Activated CD8-positive, alpha-beta T cell treated with anti-CD3 and anti-CD28 coated beads for 36 hours (primary cell): ENCODE results near the gene MCMBP. TPM values are rescaled to one million over a fixed set of nuclear protein-coding genes. Genes with fewer than 3 reads are reported as not detected.
"Not testable (repeated sequence)": the region's sequence is repeated elsewhere in the genome, so short reads cannot be mapped to it uniquely, and the experiment has no call there.

Experiments
- ATAC-seq: fragments of 200-7000 bp; cut with Tn5 transposase; one replicate; pipeline ENCODE4 v1.10.0; 2021; ENCODE audit warnings: mild to moderate bottlenecking, moderate library complexity
- CTCF ChIA-PET: fragments of 350-600 bp; sonication (Branson Sonifier 250); formaldehyde crosslinking; loops from one replicate; lab custom pipeline; 2021; ENCODE audit warnings: antibody characterized with exemption; lab: Charles Lee
- POLR2A ChIA-PET: fragments of 350-600 bp; sonication (Branson Sonifier 250); formaldehyde crosslinking; loops from one replicate; lab custom pipeline; 2021; ENCODE audit warnings: antibody characterized with exemption; lab: Charles Lee
- DNase-seq: peaks from one replicate; pipeline ENCODE4 v3.0.0-alpha.2; 2020
- H3K27ac Mint-ChIP-seq: one replicate; pipeline ENCODE4 v1.8.0; 2021; ENCODE audit warnings: mild to moderate bottlenecking, mixed read lengths
- H3K27me3 Mint-ChIP-seq: one replicate; pipeline ENCODE4 v1.8.0; 2021; ENCODE audit warnings: mixed read lengths
- H3K36me3 Mint-ChIP-seq: one replicate; pipeline ENCODE4 v1.8.0; 2021; ENCODE audit warnings: low read depth, mixed read lengths
- H3K4me1 Mint-ChIP-seq: one replicate; pipeline ENCODE4 v1.8.0; 2021; ENCODE audit warnings: low read depth, mixed read lengths
- H3K4me3 Mint-ChIP-seq: one replicate; pipeline ENCODE4 v1.8.0; 2021; ENCODE audit warnings: mild to moderate bottlenecking, moderate library complexity, mixed read lengths
- H3K9me3 Mint-ChIP-seq: one replicate; pipeline ENCODE4 v1.8.0; 2021; ENCODE audit warnings: mixed read lengths
- CTCF ChIP-seq: fragments of 200-600 bp; IDR thresholded peaks from one replicate; pipeline ENCODE4 v1.8.0; 2022; ENCODE audit warnings: antibody characterized with exemption, mild to moderate bottlenecking
- intact Hi-C: fragments of 100-400 bp; cut with micrococcal nuclease; formaldehyde crosslinking; loops from one replicate; pipeline ENCODE4 v1.10.0; 2022
- total RNA-seq, 2 experiments: library from RNA; stranded (reverse); gene quantifications; one replicate each; pipeline ENCODE4 v1.2.3, GENCODE V29; 2021

Gene MCMBP
- total RNA-seq, 2 experiments from 2014 or later = 86.2 to 90.5 TPM

GRCh38 chr10:119896061-119896655 is 23.5 kb upstream of the MCMBP start:
- H3K27ac Mint-ChIP-seq = peak overlapping the region; percentile 50
- peaks cover 57% of the 10 kb centered on the region for H3K4me1 Mint-ChIP-seq
- ChIA-PET POLR2A (interaction anchor here (1.1 to 3.0 kb wide), 2 partner anchors 12 to 23 kb away, joined by 3 to 12 read pairs; partner anchors contain the start of gene MCMBP), CTCF (interaction anchor here (0.6 to 1.6 kb wide), 3 partner anchors 9 to 37 kb away, joined by 3 to 5 read pairs (median 4); no protein-coding TSS in a partner anchor)
- no peaks in the 10 kb centered on the region for H3K27me3 Mint-ChIP-seq
- H3K9me3 Mint-ChIP-seq = no peaks in the 10 kb centered on the region
- H3K36me3 Mint-ChIP-seq = peaks cover 29% of the 10 kb centered on the region
- H3K4me3 Mint-ChIP-seq = no peak overlapping the region
- DNase-seq (no peak), ATAC-seq (no peak)
- no peak for TF ChIP-seq CTCF
- intact Hi-C loops = no loop called here

- Mint-ChIP-seq H3K27me3 (no peaks in the 10 kb centered on the region), H3K4me3 (peak overlapping the region; percentile 88), H3K9me3 (peaks cover 8% of the 10 kb centered on the region), H3K4me1 (peaks cover 49% of the 10 kb centered on the region), H3K27ac (peak overlapping the region; percentile 62), H3K36me3 (peaks cover 22% of the 10 kb centered on the region)
- no peak for TF ChIP-seq CTCF
- DNase-seq (no peak), ATAC-seq (no peak)
- ChIA-PET POLR2A (interaction anchor here (0.6 to 1.1 kb wide), 2 partner anchors 21 to 22 kb away, joined by 6 to 7 read pairs; partner anchors contain the start of gene MCMBP), CTCF (interaction anchor here (1.1 to 3.1 kb wide), 3 partner anchors 21 to 144 kb away, joined by 3 to 16 read pairs (median 7); partner anchors contain the start of gene MCMBP)
- intact Hi-C loops = loop anchor here (2.0 kb wide), 1 partner anchor 21 kb away; the partner anchor contains the start of gene MCMBP
These were observed 21.3 kb upstream of the MCMBP start for GRCh38 chr10:119893845-119894427.

GRCh38 chr10:119893074-119893473 is 20.4 kb upstream of the MCMBP start:
- ChIA-PET CTCF (interaction anchor here (1.3 to 3.1 kb wide), 3 partner anchors 20 to 142 kb away, joined by 6 to 16 read pairs (median 7); partner anchors contain the start of gene MCMBP), POLR2A (interaction anchor here (0.8 to 4.7 kb wide), 4 partner anchors 9 to 24 kb away, joined by 3 to 38 read pairs (median 4); partner anchors contain the start of gene MCMBP)
- no peak for DNase-seq
- H3K27ac Mint-ChIP-seq = peak overlapping the region; percentile 94
- intact Hi-C loops = loop anchor here (2.0 kb wide), 1 partner anchor 20 kb away; the partner anchor contains the start of gene MCMBP
- peaks cover 43% of the 10 kb centered on the region for H3K4me1 Mint-ChIP-seq
- peaks cover 13% of the 10 kb centered on the region for H3K36me3 Mint-ChIP-seq
- peak overlapping the region; percentile 88 for H3K4me3 Mint-ChIP-seq
- H3K27me3 Mint-ChIP-seq = no peaks in the 10 kb centered on the region
- no peak for TF ChIP-seq CTCF
- ATAC-seq = no peak
- H3K9me3 Mint-ChIP-seq = peaks cover 8% of the 10 kb centered on the region

- no peaks in the 10 kb centered on the region for H3K27me3 Mint-ChIP-seq
- intact Hi-C loops = loop anchor here (2.0 kb wide), 1 partner anchor 20 kb away; the partner anchor contains the start of gene MCMBP
- DNase-seq (peak; percentile 96), ATAC-seq (peak; percentile 99)
- H3K4me1 Mint-ChIP-seq = peaks cover 41% of the 10 kb centered on the region
- no peak for TF ChIP-seq CTCF
- peak within 1 kb of the TSS; percentile 94 for H3K27ac Mint-ChIP-seq
- peak within 1 kb of the TSS; percentile 88 for H3K4me3 Mint-ChIP-seq
- ChIA-PET POLR2A (interaction anchor here (0.8 to 4.7 kb wide), 4 partner anchors 9 to 23 kb away, joined by 3 to 38 read pairs (median 4); partner anchors contain the start of gene MCMBP), CTCF (interaction anchor here (0.8 to 3.1 kb wide), 5 partner anchors 9 to 205 kb away, joined by 3 to 16 read pairs (median 6); partner anchors contain the start of gene MCMBP)
- peaks cover 8% of the 10 kb centered on the region for H3K9me3 Mint-ChIP-seq
- peaks cover 12% of the 10 kb centered on the region for H3K36me3 Mint-ChIP-seq
These were observed 19.8 kb upstream of the MCMBP start, which contains the start of gene SEC23IP for GRCh38 chr10:119892188-119893065. TSS of gene SEC23IP (plus strand) at chr10:119892730. CDS start at chr10:119892783, 53 bp downstream.

GRCh38 chr10:119891849-119892187 is 19.2 kb upstream of the MCMBP start:
- not testable (repeated sequence) for H3K27me3 Mint-ChIP-seq, DNase-seq, ATAC-seq, H3K9me3 Mint-ChIP-seq
- H3K4me1 Mint-ChIP-seq = peaks cover 35% of the 10 kb centered on the region
- H3K27ac Mint-ChIP-seq = peak overlapping the region; percentile 94
- intact Hi-C loops = loop anchor here (2.0 kb wide), 1 partner anchor 19 kb away; the partner anchor contains the start of gene MCMBP
- CTCF ChIA-PET = interaction anchor here (0.8 to 3.1 kb wide), 5 partner anchors 8 to 205 kb away, joined by 3 to 16 read pairs (median 6); partner anchors contain the start of gene MCMBP
- POLR2A ChIA-PET = interaction anchor here (1.2 to 4.7 kb wide), 2 partner anchors 8 to 19 kb away, joined by 3 to 38 read pairs; partner anchors contain the start of gene MCMBP
- H3K4me3 Mint-ChIP-seq = peak overlapping the region; percentile 88
- H3K36me3 Mint-ChIP-seq = peaks cover 12% of the 10 kb centered on the region

GRCh38 chr10:119890307-119890706 is 17.7 kb upstream of the MCMBP start:
- DNase-seq, H3K27me3 Mint-ChIP-seq, H3K9me3 Mint-ChIP-seq, CTCF ChIA-PET, H3K27ac Mint-ChIP-seq, H3K4me3 Mint-ChIP-seq, ATAC-seq, intact Hi-C loops: not testable (repeated sequence)
- POLR2A ChIA-PET = interaction anchor here (1.0 to 4.7 kb wide), 2 partner anchors 18 to 186 kb away, joined by 3 to 38 read pairs; partner anchors contain the start of gene MCMBP
- H3K36me3 Mint-ChIP-seq = peaks cover 12% of the 10 kb centered on the region
- peaks cover 21% of the 10 kb centered on the region for H3K4me1 Mint-ChIP-seq
